IPS DF 6.9 (cell line): Measurements from ENCODE around the gene SAMD11.

ENCODE experiments used
- DNase-seq: peaks from one replicate; pipeline ENCODE4 v3.0.0-alpha.2; 2013; ENCODE audit warnings: low read depth, low spot score
- H3K27ac ChIP-seq: one replicate; pipeline ENCODE4 v1.5.1; 2013; ENCODE audit warnings: low read length, control low read depth
- H3K27me3 ChIP-seq: 2 replicates; pipeline ENCODE4 v1.6.1; 2013; ENCODE audit warnings: mild to moderate bottlenecking, low read length; ENCODE audit not compliant: control insufficient read depth, insufficient read depth
- H3K36me3 ChIP-seq: 2 replicates; pipeline ENCODE4 v1.6.1; 2013; ENCODE audit warnings: low read length; ENCODE audit not compliant: control insufficient read depth, insufficient read depth
- H3K4me1 ChIP-seq: 2 replicates; pipeline ENCODE4 v1.6.1; 2013; ENCODE audit warnings: low read length; ENCODE audit not compliant: control insufficient read depth, insufficient read depth
- H3K4me3 ChIP-seq: 2 replicates; pipeline ENCODE4 v1.5.1; 2013; ENCODE audit warnings: mild to moderate bottlenecking, low read length
- H3K9me3 ChIP-seq: 2 replicates; pipeline ENCODE4 v1.6.1; 2013; ENCODE audit warnings: low read length, inconsistent platforms; ENCODE audit not compliant: control insufficient read depth, insufficient read depth
- WGBS: extraction: QIAGEN DNeasy Blood & Tissue Kit; methylation state at CpG from one replicate; pipeline ENCODE4 v1.1.7; 2013; ENCODE audit warnings: mixed read lengths, missing lambda C conversion rate; ENCODE audit not compliant: insufficient read length, insufficient coverage; 5-methylcytosine and 5-hydroxymethylcytosine counted together

SAMD11 gene

DNA sequence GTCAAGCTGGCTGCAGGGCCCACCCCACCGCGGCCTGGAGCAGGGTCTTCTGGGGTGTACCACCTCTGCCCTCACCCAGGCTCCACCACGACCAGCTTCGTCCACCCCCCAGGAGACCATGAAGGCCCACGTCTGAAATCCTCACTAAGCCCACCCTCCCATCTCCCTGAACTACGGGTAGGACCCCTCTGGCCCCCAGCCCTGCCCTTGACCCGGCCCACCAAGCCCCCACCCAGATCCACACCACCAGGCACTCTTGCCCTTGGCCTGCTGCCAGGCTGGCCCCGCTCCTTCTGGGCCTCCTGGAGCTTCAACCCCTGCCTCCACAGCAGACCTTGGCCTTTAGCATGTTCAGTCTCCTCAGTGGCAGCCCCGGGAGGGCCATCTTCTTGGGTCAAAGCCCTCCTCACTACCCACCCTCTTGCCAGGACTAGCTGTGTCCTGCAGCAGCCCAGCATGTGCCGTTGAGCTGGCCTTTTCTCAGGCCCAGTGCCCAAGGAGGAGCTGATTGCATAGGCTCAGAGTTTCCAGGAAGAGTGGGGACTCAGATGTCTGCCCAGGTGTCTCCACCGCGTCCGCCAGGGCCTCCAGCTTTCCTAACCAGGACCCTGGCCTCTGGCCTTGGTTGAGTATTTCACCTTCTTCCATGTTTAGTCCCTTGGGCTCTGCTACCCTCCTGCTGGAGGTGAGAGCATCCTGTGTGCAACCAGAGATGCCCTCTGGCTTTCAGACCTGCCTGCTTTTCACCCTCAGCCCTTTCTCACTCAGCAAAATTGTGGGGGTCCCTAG is 17.7 kb upstream of the SAMD11 start:
- WGBS = no CpG with 5 or more reads among the region's 13 CpGs
- no peak for DNase-seq

DNA sequence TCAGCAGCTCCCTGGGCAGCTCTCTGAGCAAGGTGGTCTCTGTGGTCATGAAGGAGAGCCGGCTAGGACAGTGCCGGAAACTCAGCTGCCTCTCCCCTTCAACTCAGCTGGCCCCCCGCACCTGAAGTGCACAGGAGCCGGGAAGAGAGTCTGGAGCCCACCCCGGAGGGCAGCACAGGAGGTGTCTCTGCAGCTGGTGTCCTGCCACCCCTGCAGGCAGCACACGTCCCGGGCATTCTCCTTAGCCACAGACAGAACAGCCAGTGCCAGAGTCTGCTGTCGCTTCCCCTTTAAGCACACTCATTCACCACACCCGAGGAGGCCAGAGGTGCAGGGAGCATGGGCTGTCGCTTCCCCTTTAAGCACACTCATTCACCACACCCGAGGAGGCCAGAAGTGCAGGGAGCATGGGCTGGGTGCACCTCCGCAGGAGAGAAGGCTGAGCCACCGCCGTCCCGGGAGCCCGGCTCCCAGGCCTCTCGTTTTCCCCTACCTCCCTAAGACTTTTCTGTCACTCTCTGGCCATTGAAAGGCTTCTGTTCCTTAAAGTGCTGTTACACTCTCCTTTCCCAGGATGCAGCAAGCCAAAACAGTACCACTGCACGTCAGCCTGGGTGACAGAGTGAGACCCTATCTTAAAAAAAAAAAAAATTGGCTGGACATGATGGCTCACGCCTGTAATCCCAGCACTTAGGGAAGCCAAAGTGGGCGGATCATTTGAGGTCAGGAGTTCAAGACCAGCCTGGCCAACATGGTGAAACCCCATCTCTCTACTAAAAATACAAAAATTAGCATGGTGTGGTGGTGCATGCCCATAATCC is 16.9 kb upstream of the SAMD11 start:
- Histone ChIP-seq H3K9me3 (no peaks in the 10 kb centered on the region), H3K27ac (no peak overlapping the region), H3K36me3 (no peaks in the 10 kb centered on the region), H3K4me1 (no peaks in the 10 kb centered on the region), H3K4me3 (no peak overlapping the region), H3K27me3 (peaks cover 19% of the 10 kb centered on the region)
- WGBS = no CpG with 5 or more reads among the region's 20 CpGs
- no peak for DNase-seq

More for the DNA sequence above, 17.7 kb upstream of the SAMD11 start:
- H3K4me3 ChIP-seq = no peak overlapping the region
- H3K36me3 ChIP-seq = no peaks in the 10 kb centered on the region
- peaks cover 19% of the 10 kb centered on the region for H3K27me3 ChIP-seq
- no peak overlapping the region for H3K27ac ChIP-seq
- no peaks in the 10 kb centered on the region for H3K4me1 ChIP-seq
- H3K9me3 ChIP-seq = no peaks in the 10 kb centered on the region

DNA sequence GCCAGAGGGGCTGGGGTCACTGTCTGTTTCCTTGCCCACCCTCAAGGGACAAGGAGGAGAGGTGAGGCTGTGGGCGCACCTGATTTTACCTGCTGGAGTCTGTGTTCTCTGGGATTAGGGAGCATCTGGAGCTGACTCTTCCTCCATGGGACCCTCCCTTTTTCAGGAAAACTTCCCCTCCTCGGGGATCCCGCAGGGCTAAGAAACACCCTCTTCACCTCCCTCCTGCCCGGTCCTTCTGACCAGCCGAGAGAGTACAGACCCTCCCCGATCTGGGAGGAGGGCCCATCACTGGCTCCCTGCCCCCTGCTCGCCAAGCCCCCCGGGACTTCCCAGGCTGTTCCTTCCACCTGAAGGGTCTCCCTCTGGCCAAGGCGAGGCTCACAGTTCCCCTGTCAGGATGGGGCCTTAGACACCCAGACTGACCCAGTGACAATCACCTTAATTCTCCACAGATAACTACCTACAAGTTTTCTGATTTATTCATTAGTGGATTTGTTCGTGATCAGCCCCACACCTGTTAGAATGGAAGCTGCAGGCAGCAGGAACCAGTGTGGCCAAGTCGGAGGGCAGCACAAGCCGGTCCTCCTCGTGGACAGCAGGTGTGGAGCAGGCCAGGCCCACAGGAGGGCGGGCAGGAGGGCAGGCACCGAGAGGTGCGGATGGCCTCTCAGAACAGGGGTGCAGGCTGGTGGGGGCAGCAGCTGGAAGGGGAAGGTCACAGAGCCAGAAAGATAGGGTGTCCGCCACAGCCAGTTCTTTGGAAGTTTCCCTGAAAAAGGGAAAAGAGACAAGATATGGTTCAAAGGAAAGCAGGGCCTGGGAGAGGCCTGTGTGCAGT is 15.9 kb upstream of the SAMD11 start:
- H3K27me3 ChIP-seq = peaks cover 20% of the 10 kb centered on the region
- no peaks in the 10 kb centered on the region for H3K36me3 ChIP-seq
- H3K9me3 ChIP-seq = no peaks in the 10 kb centered on the region
- H3K27ac ChIP-seq = no peak overlapping the region
- WGBS = no CpG with 5 or more reads among the region's 17 CpGs
- H3K4me3 ChIP-seq = no peak overlapping the region
- no peaks in the 10 kb centered on the region for H3K4me1 ChIP-seq
- no peak for DNase-seq

- H3K4me1 ChIP-seq = no peaks in the 10 kb centered on the region
- no peak overlapping the region for H3K4me3 ChIP-seq
- no peaks in the 10 kb centered on the region for H3K36me3 ChIP-seq
- no peak for DNase-seq
- no peaks in the 10 kb centered on the region for H3K9me3 ChIP-seq
- H3K27ac ChIP-seq = no peak overlapping the region
- WGBS = no CpG with 5 or more reads among the region's 16 CpGs
- peaks cover 17% of the 10 kb centered on the region for H3K27me3 ChIP-seq
Observed at GRCh38 chr1:908661-909060, 15.1 kb upstream of the SAMD11 start.

DNA sequence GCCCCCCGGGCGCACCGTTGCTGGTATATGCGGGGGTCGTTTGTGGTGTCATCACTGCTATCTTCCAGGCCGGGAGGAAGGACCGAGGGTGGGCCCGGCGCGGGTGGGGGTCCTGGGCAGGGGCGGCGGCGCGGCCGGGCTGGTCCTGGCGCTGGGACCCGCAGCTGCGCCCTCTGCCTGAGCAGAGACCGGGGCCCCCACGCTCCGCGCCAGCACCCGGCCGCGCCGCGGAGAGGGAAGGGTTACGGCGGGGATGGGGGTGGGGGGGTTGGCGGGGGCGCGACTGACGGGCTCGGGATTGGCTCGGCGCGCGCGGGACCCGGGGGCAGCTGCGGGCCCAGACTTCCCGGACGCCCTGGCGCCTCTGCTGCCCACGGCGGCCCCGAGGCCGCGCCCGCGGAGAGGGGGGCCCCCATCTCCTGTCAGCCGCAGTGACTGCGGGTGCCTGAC is 13.8 kb upstream of the SAMD11 start:
- DNase-seq = no peak
- no peaks in the 10 kb centered on the region for H3K36me3 ChIP-seq
- H3K9me3 ChIP-seq = no peaks in the 10 kb centered on the region
- no peak overlapping the region for H3K27ac ChIP-seq
- H3K4me3 ChIP-seq = no peak overlapping the region
- H3K27me3 ChIP-seq = peaks cover 17% of the 10 kb centered on the region
- no peaks in the 10 kb centered on the region for H3K4me1 ChIP-seq
- no CpG with 5 or more reads among the region's 53 CpGs for WGBS

DNA sequence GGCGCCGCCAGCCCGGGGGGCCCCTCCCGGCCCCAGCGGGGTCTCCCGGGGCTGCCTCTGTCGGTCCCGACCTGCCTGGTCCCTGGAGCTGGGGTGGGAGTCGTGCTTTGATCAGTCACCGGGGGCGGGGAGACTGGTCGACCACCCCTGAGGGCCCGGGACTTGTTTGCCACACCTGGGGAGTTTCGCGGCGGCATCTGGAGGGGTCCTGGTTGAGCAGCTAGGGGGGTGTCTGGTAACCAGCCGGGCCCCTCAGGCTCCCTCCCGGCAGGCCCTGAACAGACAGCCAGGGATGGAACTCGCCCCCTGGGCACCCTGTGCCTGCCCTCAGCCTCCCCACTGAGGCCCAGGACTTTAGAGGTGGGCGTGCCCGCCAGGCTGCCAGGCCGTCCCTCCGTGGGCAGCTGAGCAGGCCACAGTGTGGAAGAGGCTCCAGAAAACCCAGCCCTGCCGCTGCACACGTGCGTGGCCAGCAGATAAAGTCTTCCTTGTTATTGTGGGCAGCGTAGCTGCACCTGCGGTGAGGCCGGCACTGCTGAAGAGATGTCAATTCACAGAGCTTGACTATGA is 13.3 kb upstream of the SAMD11 start:
- no peak for DNase-seq
- H3K27ac ChIP-seq = no peak overlapping the region
- H3K9me3 ChIP-seq = no peaks in the 10 kb centered on the region
- peaks cover 13% of the 10 kb centered on the region for H3K27me3 ChIP-seq
- H3K36me3 ChIP-seq = no peaks in the 10 kb centered on the region
- WGBS = no CpG with 5 or more reads among the region's 29 CpGs
- H3K4me3 ChIP-seq = no peak overlapping the region
- H3K4me1 ChIP-seq = no peaks in the 10 kb centered on the region

DNA sequence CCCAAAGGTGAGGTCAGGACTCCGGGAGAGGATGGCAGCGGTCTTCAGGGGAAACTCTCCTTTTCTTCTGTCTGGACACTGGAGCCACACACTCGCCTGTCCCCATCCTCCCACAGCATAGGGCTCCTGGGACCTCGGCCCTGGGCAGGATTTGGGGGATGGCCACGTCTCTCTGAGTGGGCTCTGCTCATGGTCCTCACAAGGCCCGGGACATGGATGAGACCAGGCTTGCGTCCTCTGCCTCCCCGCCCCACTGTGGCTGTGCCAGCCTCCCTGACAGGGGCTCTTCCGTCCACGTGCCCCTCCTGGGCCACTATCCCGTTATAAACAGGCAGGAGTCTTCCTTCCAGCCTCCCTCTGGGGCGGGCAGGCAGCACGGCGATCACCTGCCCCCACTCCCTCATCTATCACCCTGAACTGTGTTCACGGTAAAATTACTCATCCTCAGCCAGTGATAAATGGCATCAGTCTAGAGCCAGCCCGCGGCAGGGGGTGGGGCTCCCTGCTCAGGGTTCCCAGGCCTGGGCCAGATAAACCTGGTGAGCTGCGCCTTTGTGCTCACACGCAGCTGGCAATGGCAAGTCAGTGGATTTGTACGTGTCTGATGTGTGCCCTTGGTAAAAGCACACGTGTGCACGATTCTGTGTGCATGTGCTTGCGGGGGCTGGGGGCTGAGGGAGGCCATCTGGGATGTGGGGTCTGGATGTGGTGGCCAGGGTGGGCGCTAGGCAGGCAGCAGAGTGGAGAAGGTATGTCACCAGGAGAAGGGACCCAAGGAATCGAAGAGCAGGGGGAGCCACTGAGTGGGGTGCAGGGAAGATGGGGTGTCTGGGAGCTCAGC is 12.6 kb upstream of the SAMD11 start:
- no peak overlapping the region for H3K4me3 ChIP-seq
- peaks cover 6% of the 10 kb centered on the region; the same call in 1 of the 2 replicates for H3K27me3 ChIP-seq
- no peaks in the 10 kb centered on the region for H3K36me3 ChIP-seq
- no peak for DNase-seq
- H3K27ac ChIP-seq = no peak overlapping the region
- no peaks in the 10 kb centered on the region for H3K9me3 ChIP-seq
- no peaks in the 10 kb centered on the region for H3K4me1 ChIP-seq
- WGBS = no CpG with 5 or more reads among the region's 25 CpGs

DNA sequence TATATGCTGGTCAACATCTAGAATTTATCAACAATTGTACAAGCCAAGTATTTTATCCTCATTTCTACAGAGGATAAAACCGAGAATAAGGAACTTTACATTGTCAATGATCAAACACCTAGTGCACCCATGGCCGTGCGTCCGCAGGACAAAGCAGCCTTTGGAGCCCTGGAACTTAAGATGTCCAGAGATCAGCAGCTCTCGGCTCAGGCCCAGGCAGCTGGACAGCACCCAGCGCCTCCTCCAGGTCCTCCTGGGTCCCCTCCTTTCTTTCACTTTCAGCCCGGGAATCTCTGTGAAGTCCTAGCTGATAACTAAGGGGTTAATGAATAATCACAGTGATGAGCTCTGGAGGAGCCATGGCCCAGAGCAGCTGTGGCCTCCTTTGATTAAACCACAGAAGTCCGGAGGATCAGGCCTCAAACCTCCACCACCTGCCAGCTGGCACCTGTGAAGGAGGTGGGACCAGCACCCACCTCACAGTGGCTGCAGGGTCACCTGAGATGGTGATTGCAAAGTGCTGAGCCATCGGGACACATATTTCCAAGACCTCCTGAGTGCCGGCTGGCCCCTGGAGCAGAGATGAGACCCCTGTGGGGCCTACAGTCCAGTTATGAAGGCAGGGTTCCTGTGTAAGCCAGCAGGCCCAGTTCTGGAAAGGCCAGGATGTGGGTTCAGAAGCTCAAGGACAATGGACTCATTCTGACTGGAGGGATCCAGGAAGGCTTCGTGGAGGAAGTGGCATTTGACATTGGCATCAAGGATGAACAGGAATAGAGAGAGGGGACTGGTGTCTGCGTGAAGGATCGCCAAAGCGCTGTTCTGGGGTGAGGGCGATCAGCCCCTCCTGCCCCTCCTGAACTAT is 11.6 kb upstream of the SAMD11 start:
- Histone ChIP-seq H3K4me1 (no peaks in the 10 kb centered on the region), H3K36me3 (no peaks in the 10 kb centered on the region), H3K9me3 (no peaks in the 10 kb centered on the region), H3K27me3 (0 out of 2 replicates have a peak, but pooled peaks cover 1% of the 10 kb centered on the region), H3K27ac (no peak overlapping the region), H3K4me3 (no peak overlapping the region)
- WGBS = no CpG with 5 or more reads among the region's 15 CpGs
- DNase-seq = no peak
